CD4-positive, alpha-beta T cell treated with Interleukin-15 for 1 hour (primary cell): ENCODE results near the gene FADD.
"Not testable (repeated sequence)": the region's sequence is repeated elsewhere in the genome, so short reads cannot be mapped to it uniquely, and the experiment has no call there.

Experiments used
- DNase-seq: peaks from one replicate; pipeline ENCODE4 v3.0.0-alpha.2; 2020

Gene FADD

DNA sequence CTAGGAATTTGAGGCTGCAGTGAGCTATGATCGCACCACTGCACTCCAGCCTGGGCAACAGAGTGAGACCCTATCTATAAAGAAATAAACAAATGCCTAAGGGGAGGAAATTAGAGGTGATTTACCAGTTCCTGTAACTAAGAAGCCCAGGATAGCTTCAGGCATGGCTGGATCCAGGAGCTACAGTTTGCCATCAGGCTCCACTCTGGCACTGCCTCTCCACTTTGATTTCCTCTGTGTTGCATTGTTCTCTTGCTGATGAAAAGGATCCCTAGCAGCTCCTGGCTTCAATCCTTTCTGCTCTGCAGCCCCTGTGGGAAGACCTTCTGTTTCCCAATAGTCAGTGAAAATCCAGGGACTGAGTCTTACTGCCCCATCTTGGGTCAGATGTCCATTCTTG, 20.1 kb upstream of the FADD start:
- DNase-seq = no peak

DNA sequence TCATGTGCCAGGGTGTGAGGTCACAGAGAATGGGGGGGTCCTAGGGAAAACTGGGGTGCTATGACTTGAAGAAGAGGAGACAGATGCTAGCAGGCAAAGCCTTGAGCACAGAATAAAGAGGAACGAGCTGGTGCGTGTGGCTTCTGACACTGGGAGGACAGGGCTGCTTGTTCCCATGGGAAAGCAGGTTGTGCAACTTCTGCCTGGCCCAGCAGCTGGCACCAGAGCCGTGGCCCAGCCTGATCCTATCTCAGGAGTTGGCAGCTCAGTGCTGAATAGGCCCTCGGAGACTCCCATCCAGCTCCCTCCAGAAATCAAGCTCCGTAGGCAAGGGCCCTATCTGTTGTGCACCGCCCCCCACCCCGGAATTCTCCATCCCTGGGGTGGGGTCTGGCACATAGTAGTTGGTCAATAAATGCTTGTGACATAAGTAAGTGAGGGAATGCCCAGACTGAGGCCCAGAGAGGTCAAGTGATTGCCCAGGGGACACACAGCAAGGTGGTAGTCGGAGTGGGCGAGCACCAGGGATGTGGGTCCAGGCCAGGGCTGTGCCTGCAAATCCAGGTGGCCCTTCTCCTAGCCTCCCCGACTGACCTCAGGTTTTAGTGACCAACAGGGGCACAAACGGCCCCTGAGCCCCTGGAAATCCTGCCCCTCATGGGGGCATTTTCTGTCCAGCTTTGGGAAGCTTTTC, 19.5 kb upstream of the FADD start:
- DNase-seq = no peak

DNA sequence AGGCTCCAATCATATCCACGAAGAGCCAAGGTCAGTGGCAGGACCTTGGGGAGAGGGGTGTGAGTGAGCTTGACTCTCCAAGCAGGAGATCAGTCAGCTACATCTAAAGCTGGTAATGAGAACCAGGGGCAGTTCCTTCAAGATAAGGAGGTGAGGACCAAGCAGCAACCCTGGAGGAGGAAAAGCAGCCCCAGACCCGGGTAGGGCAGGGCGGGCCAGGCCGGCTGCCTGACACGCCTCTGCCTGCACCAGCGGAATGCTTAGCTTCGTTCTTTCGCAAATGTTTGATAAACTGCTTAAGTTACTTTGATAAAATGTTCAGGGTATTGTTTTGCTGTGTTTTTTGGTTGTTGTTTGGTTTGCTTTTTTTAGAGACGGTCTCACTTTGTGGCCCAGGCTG, 18.7 kb upstream of the FADD start:
- DNase-seq = no peak

DNA sequence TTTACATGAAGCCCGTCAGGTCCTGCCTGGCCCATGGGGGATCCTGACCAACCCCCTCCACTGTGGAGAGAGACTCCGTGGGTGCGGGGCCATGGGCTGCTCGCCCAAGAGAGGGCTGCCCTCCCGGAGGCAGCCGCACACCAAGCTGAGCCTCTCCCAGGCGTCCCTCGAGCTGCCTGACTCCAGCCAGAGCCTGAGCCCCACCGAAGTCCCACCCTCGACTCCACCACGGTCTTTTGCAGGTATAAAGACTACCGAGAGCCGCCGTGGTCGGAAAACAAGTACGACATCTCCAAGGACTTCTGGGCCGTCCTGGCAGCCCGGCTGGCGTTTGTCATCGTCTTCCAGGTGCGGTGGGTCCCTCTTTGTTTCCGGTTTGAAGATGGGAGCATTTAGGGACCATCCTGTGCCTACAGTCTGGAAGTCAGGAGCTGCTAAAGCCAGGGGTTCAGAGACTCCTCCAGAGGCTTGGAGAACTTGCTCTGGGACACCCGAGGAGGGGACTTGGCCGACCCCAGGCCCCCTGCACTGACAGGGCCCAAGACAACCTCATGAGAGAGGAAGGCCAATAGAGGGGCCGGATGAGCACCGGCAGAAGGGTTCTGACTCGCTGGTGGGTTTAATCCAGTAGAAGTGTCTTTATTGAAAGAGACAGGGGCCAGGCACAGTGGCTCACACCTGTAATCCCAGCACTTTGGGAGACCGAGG, 17.6 kb upstream of the FADD start:
- DNase-seq = no peak

DNA sequence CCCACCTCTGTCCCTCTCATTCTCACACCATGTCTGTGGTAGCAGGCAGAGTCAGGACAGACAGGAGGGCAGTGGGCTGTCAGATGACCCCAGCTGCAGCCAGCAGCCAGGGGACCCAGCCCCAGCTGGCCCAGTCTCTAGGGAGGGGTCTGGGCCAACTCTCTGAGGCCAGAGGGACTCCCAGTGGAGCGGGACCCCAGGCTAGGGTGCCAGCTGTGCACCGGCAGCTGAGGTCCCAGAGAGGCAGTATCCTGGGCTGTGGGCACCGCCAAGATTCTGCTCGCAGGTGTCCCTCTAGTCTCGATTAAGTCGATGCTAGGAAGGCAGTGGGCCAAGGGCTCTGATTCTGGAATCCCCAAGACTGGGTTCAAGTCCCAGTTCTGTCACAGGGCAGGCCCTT, 16.7 kb upstream of the FADD start:
- no peak for DNase-seq

DNA sequence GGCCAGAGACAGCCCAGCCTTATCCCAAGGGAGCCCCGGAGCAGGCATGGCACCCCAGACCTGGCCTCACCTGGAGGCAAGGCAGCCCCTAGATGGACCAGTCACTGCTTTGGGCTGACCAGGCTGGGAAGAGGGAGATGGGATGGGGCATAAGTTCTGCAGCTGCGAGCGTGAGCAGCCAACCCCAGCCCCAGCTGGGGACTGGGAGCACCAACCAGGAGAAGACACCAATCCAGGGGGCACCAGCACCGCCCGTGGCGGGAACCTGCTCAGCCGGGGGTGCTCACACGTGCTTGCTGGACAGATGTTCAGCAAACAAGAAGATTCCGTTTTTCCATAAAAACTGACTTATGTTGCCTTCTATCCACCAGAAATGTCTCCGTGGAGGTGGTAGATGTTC, 16.2 kb upstream of the FADD start:
- no peak for DNase-seq

DNA sequence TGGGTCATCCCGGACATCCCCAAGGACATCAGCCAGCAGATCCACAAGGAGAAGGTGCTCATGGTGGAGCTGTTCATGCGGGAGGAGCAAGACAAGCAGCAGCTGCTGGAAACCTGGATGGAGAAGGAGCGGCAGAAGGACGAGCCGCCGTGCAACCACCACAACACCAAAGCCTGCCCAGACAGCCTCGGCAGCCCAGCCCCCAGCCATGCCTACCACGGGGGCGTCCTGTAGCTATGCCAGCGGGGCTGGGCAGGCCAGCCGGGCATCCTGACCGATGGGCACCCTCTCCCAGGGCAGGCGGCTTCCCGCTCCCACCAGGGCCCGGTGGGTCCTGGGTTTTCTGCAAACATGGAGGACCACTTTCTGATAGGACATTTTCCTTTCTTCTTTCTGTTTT, 15.3 kb upstream of the FADD start:
- DNase-seq = no peak

DNA sequence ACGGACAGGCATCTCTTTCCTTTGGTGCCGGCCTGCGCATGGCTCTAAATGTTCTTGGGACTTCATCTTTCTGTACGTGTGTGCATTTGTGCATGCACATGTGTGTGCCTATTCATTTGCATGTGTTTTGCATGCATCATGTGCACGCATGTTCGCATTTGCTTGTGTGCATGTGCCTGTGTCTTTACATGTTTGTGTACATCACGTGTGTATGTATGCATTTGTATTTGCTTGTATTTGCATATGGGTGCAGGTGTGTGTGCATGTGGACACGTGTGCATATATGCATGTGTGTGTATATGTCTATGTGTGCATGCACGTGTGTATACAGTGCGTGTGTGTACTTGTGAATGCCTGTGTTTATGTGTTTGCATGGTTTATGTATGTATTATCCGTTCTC, 13.5 kb upstream of the FADD start:
- no peak for DNase-seq

DNA sequence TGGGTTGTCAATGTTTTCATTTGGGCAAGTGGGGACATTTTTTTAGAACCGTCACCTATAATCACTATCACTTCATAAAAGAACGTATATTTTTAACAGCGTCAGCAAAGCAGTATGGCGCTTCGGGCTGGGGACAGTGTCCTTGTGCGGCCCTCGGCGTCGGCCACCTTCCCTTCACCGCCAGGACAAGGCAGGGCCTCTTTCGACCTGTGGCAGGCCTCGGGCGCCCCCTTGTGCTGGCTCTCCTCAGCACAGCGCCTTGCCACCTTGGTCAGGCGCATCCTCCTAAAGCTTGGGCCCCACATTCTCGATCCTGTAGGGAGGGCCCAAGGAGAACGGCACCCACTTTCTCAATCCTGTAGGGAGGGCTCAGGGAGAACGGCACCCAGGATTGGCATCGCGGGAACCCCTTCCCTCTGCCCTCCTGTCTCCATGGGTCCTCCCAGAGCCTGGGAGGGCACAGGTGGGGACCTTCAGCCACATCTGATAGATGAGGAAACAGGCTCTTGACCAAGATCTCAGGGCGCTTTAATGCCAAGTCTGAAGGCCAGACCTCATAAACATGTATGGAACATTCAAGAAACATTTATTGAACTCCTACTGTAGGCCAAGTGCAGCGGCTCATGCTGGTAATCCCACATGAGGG, 11.5 kb upstream of the FADD start:
- DNase-seq = peak; percentile 33

DNA sequence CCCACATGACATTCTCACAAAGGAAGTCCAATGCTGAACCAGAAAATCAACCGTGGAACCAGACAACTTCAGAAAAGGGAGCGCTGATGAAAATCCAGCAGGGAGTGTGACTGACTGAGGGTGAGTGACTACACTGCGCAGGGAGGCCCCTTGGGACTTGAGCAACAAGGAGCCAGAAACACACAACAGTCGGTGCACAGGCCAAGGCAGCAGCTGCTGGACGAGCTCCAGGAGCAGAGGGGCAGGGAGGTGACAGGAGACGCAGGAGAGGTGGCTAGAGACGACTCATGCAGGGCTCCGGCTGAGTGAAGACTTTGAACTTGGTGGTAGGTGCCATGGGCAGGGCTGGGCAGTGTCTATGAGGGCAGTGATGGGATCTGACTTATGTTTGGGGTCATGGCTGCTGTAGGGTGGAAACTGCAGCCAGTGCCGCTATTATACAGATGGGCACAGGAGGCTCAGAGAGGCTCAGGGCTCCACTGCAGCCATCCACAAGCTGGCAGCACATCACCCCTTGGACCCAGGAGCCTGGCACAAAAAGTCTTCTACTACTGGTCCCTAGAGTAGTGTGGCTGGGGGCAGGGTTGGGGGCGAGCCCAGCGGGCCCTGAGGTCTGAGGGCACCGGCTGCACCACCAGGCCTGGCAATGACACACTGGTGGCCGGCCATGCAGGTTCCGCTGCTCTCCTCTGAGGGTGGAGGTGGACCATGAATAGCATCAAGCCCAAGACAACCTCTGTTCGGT, 10.3 kb upstream of the FADD start:
- no peak for DNase-seq

DNA sequence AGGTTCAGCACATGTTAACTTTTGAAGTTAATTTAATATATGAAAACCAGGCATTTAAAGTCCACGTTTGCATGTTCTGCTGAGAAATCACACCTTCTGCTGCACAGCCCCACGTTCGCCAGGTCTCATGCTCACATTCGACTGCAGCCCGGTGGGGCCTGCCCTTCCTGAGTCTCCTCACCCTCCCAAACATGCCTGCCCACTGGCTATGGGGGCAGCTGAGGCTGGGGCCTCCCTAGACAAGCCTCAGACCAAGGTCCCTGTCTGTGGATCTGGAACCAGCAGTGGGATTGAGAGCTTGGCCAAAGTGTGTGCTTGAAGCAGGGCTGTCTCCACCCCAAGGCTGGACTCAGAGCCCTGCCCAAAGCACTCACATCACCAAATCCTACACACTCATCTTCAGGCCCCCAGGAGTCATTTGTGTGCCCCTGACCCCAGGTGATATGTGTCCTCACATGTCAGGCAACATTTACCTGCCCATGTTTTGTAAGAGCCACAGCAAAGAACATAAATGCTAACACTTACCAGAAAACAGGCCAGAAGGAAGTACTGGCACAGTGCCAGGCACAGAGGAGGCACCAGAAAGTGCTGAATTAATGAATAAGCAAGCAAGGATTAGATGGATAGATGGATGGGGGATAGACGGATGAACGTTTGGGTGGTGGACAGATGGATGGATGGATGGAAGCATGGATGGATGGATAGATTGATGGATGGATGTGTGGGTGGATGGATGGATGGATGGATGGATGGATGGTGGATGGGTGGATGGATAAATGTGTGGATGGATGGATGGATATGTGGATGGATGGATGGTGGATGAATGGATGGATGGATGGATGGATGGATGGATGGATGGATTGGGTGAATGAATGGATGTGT, 9.4 kb upstream of the FADD start:
- no peak for DNase-seq

DNA sequence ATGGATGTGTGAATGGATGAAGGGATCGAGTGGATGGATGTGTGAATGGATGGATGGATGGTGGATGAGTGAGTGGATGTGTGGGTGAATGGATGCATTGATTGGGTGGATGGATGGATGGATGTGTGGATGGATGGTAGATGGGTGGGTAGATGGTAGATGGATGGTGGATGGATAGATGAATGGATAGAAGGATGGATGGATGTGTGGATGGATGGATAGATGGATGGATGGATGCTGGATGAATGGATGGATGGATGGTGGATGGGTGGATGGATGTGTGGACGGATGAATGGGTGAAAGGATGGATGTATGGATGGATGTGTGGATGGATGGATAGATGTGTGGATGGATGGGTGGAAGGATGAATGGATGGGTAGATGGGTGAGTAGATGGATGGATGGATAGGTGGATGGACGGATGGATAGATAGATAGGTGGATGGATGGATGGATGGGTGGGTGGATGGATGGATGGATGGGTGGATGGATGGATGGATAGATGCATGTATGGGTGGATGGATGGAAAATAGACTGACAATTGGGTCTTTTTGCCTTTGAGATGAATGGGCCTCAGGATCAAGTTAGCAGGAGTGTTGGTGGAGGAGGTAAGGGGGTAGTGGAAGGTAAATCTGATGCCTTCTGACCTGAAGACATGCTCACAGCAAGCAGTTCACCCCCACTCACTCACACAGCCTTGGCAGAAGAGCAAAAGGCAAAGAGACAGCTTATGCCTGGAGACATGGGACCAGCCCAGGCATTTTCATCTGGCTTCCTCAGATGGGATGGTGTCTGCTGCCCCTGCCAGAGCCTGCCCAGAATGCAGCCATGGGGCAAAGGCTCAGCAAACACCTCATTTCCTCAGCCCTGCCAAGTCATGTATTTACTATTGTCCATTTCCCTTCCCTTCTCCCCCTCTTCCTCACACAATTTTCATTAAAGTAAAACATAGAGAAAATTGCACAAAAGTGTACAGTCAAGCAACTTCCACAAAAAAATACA, 8.0 kb upstream of the FADD start:
- DNase-seq = no peak

DNA sequence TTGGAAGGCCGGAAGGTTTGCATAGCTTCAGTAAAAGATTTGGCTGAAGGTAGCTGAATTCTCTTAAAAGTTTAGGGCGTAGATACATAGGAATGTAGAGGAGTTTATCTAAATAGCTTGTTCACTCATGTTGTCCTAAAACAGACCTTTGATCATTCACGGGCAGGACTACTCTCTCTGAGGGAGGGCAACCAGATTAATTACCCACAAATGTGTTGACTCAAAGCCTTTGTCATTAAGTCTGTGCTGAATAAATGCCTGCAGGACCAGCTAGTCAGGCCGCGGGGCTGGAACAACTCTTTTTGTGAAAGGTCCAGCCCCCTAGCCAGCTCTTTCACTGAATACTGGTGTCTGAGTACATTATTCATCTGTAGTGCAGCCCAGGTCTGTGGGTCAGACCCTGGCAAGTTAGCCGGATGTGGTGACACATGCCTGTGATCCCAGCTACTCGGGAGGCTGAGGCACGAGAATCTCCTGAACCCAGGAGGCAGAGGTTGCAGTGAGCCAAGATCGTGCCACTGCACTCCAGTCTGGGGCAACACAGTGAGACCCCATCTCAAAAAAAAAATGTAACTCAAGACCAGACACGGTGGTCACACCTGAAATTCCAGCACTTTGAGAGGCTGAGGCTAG, 2.8 kb upstream of the FADD start:
- no peak for DNase-seq

DNA sequence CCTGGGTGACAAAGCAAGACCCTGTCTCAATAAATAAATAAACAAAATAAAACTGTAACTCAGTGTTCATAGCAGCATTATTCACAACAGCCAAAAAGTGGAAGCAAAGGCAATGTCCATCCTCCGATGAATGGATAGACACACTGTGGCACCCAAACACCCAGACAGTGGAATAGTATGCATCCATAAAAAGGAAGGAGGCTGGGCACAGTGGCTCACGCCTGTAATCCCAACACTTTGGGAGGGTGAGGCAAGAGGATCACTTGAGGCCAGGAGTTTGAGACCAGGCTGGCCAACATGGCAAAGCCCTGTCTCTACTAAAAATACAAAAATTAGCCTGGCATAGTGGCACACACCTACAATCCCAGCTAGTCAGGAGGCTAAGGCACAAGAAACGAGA, 2.0 kb upstream of the FADD start:
- not testable (repeated sequence) for DNase-seq

DNA sequence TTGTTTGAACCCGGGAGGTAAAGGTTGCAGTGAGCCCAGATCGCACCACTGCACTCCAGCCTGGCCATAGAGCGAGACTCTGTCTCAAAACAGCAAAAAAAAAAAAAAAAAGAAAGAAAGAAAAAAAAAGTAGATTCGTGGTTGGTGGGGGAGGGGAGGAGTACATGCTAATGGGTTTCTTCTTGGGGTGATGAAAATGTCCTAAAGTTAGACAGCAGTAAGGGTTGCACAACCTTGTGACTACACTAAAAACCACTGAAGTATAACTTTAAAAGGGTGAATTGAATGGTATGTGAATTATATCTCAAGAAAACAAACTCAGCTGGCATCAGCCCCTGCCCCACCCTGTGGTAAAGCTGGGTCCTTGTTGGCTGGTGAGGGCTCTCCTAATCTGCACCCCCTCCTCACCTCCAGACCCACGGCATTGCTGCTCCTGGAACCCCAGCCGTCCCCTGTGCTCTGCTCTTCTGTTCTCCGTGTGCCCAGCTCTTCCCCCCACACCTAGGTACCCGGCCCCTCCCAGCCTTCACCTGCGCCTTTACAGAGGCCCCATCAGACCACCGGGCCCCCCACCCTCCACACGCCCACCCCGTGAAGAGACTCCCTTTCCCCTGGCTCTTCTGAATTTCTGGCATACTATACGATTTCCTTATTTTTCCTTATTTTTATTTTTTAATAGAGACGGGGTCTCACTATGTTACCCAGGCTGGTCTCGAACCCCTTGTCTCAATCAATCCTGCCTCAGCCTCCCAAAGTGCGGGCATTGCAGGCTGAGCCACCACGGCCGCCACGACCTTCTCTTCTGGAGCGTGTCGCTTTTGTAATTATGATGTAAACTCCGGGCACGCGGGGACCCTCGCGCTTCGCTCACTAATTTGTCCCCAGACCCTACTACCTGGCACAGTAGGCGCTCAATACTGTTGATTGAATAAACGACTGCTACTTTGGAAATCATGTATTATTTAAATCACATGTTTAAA, 924 bp upstream of the FADD start:
- DNase-seq = no peak

DNA sequence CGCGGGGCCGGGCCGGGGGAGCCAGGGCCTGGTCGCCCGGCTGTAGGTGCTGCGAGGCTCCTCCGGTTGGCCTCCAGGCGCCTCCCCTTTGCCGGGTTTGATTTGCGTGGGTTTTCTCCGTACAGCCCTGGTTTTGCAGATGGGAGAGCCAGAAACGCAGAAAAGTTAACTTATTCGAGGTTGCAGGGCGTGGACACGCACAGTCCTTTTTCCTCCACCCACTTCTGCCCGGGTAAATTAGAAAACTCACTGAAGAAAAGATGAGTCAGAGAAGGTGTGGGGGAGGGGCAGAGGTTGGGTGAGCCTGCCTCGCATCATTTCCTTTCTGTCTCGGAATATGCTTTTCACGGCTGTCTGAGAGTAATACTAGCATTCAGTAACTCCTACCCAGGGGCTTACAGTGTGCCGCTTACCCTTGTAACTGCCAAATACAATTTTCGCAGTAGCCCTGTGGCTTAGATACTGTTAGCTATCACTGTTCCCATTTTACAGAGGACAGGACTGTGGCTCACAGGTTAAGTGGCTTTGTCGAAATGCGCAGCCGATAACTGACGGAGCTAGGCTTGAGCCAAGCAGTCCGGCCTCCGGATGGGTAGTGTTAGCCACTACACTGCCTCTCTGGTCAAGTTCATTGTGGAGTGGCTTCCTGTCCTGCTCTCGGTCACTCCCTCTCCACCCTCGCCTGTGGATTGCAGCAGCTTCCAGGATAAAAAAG, 812 bp downstream of the FADD start:
- peak; percentile 86 for DNase-seq

DNA sequence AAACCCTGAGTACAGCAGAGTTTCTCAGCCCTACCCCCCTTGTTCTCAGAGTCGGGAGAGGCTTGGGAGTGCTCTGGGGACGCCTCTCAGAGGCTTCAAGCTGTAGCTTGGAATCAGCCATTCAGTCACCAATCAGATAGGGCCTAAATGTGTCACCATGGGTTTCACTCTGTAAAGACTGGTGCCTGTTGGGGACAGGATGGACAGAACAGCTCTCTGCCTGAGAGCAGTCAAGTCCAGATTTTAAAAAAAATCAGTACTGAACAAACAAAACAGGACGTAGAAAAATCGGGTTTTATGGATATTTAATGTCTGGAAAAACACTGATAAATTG, 1.3 kb downstream of the FADD start:
- DNase-seq = no peak

DNA sequence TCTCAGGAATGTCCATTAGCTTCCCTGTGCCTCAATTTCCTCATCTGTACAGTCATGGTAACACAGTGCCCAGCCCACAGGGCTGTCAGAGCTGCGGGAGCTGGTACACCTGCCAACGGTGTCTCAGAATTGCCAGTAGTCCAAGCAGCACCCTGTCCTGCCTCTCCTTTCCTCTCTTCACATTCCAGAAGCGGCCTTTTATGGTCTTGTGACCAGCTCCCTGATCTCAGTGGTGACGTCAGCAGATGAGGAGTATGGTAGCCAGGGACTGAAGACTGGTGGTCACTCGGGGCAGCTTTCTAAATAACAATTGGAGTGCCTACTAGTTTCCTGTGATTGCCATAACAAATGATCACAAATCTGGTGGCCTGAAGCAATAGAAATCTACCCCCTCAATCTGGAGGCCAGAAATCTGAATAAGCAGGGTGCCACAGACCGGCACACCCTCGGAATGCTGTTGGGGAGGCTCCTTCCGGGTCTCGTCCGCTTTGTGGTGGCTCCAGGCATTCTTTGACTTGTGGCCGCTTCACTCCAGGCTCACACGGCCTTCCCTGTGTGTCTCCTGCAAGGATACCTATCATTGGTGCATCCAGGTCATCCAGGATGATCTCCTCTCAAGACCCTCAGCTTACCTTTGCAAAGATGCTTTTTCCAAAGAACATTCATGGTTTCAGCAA, 2.1 kb downstream of the FADD start:
- DNase-seq = no peak
